HG02588 (cell line): ENCODE data around the gene CENPI.
"Not testable (repeated sequence)": the region's sequence is repeated elsewhere in the genome, so short reads cannot be mapped to it uniquely, and the experiment has no call there.

Source experiments
- ATAC-seq: cut with Tn5 transposase; IDR thresholded peaks from one replicate; pipeline ENCODE4 v1.9.1; 2021; ENCODE audit warnings: mild to moderate bottlenecking, moderate library complexity; ENCODE audit not compliant: unreplicated experiment

Gene CENPI

GRCh38 chrX:101097546-101098453 is at the start of gene CENPI:
Gene CENPI, plus strand, starts transcription at chrX:101098204. Its CDS starts 2,867 bp downstream, at chrX:101101071.
- ATAC-seq: peak; percentile 98

- ATAC-seq: peak; percentile 5
These were observed 46.9 kb upstream of the CENPI start for GRCh38 chrX:101051153-101051548.

- peak; percentile 91 for ATAC-seq
These were observed 46.3 kb upstream of the CENPI start, which contains the start of gene TRMT2B for GRCh38 chrX:101051549-101052302. Gene TRMT2B, minus strand, starts transcription at chrX:101052111. Its CDS starts 9,822 bp downstream, at chrX:101042289.

GRCh38 chrX:101056551-101056950 is 41.5 kb upstream of the CENPI start:
- not testable (repeated sequence) for ATAC-seq

GRCh38 chrX:101057093-101057714 is 40.8 kb upstream of the CENPI start:
- peak; percentile 92 for ATAC-seq

- no peak for ATAC-seq
These were observed 35.8 kb upstream of the CENPI start for GRCh38 chrX:101062176-101062575.

GRCh38 chrX:101071582-101071981 is 26.4 kb upstream of the CENPI start:
- ATAC-seq: no peak

GRCh38 chrX:101078716-101079598 is 19.0 kb upstream of the CENPI start, which contains the start of gene TMEM35A:
Gene TMEM35A, plus strand, starts transcription at chrX:101078879. Its CDS starts 124 bp downstream, at chrX:101079003.
- ATAC-seq: no peak

GRCh38 chrX:101079736-101080270 is 18.2 kb upstream of the CENPI start:
- no peak for ATAC-seq

GRCh38 chrX:101080326-101081124 is 17.5 kb upstream of the CENPI start:
- ATAC-seq: no peak

GRCh38 chrX:101081231-101081630 is 16.8 kb upstream of the CENPI start:
- no peak for ATAC-seq

- no peak for ATAC-seq
These were observed 6.2 kb upstream of the CENPI start for GRCh38 chrX:101091817-101092216.

- no peak for ATAC-seq
These were observed 10.3 kb downstream of the CENPI start for GRCh38 chrX:101108284-101108683.

- ATAC-seq: no peak
These were observed 19.7 kb downstream of the CENPI start for GRCh38 chrX:101117701-101118100.

- no peak for ATAC-seq
These were observed 38.2 kb downstream of the CENPI start for GRCh38 chrX:101136235-101136634.
